Retinal pigment epithelial cell (primary cell): ENCODE data around the gene RASSF3.
"Not testable (repeated sequence)": the region's sequence is repeated elsewhere in the genome, so short reads cannot be mapped to it uniquely, and the experiment has no call there.

Experiments
- DNase-seq: peaks from one replicate; pipeline ENCODE4 v3.0.0-alpha.2; 2010; ENCODE audit warnings: low read depth
- H3K4me3 ChIP-seq: 2 replicates; pipeline ENCODE4 v1.5.1; 2011; ENCODE audit warnings: mild to moderate bottlenecking, low read length, control low read depth, moderate library complexity
- TF ChIP-seq, protein P1 (sequence below): conservative IDR thresholded peaks from 2 replicates; pipeline ENCODE4 v1.5.1; 2011; ENCODE audit warnings: low read depth, low read length, control low read depth, inconsistent platforms

Gene RASSF3

DNA sequence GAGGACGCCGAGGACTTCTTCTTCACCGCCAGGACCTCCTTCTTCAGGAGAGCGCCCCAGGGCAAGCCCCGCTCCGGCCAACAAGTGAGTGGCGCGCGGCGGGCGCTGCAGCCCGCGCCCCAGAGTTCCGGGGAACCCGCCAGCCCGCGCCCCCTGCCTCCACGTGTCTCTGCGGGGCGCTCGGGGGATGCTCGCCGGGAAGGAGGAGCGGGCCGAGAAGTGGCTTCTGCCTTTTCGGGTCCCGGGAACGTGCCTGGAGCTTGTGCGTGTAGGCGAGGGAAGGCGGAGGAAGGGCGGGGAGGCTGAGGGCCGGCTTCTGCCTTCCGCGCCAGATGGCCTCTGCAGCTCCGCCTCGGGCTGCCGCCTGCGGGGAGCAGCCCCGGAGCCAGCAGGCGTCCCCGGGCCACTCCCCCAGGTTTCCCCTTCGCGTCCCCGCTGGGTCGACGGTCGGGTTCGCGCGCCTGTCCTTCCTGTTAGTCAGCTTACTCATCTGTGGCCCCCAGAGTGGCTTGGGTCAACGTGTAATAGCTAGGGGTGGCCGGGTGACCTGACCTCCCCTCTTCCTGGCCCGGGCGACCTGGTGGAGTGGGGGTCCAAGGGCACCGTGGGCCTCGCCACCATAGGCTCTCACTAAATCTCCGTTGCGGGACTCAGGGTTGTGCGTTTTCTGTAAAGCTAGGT, 505 bp downstream of the RASSF3 start:
- TF ChIP-seq, protein P1, sequence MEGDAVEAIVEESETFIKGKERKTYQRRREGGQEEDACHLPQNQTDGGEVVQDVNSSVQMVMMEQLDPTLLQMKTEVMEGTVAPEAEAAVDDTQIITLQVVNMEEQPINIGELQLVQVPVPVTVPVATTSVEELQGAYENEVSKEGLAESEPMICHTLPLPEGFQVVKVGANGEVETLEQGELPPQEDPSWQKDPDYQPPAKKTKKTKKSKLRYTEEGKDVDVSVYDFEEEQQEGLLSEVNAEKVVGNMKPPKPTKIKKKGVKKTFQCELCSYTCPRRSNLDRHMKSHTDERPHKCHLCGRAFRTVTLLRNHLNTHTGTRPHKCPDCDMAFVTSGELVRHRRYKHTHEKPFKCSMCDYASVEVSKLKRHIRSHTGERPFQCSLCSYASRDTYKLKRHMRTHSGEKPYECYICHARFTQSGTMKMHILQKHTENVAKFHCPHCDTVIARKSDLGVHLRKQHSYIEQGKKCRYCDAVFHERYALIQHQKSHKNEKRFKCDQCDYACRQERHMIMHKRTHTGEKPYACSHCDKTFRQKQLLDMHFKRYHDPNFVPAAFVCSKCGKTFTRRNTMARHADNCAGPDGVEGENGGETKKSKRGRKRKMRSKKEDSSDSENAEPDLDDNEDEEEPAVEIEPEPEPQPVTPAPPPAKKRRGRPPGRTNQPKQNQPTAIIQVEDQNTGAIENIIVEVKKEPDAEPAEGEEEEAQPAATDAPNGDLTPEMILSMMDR = no peak
- peak overlapping the region; percentile 76 for H3K4me3 ChIP-seq
- no peak for DNase-seq

DNA sequence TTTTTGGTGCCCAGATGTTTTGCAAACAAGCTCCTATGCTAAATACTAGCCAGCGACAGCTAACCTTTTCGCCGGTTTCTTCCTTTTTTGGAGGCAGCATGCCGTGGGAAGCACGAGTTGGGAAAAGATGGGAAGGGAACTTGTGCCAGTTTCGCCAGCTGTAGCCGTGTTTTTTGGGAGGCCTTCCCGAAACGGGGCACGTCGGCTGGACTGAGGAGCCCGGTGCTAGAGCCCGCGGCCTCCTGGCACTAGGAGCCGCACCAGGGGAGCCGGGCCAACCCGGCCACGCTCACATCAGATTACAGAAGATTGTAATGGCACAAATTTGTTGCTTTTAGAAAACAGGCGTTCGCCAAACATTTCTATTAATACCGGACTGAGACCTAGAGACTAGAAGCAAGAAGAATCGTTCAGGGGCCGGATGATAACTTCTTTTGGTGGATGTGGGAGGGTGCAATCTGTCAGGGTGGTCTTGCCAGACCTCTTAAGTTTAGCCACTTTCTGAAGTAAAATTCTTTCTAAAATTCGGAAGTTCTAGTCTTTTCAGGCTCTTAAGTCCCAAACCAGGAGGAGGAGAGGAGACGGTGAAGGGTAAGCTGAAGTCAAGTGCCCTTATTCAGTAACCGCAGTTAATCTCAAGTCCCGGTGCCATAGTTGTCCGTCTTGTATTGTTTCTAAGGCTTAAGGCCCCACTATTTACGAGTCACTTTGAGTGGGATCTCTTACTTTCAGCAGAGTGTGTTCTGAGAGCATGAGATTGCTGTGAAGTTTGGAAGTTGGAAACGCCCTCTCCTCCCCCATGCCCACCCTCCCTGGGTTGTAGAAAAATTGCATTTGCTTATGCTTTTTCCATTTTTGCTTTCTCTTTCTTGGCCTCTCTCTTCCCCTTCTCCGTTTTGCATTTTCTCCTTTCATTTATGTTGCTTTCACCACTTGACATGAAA, 1.3 kb downstream of the RASSF3 start:
- TF ChIP-seq, protein P1 = no peak
- DNase-seq = no peak
- peak overlapping the region; percentile 76 for H3K4me3 ChIP-seq

DNA sequence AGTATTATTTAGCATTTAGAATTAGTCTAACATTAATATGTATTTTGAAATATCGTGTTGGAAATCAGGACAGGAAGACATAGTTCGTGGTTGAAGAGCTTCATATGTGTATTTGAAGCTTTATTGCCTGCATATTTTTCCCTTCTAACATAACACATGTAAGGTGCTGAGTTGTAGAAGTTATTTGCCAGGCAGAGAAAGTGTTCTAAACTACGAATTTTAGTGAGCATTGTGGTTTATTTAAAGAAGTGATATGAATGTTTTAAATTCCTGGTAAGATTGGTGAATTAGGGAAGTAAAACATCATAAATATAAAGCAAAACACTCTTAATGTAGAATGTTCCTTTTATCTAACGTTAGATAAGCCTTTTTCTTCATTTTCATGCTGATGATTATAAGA, 2.5 kb downstream of the RASSF3 start:
- TF ChIP-seq, protein P1 = no peak
- no peak for DNase-seq
- H3K4me3 ChIP-seq = no peak overlapping the region

DNA sequence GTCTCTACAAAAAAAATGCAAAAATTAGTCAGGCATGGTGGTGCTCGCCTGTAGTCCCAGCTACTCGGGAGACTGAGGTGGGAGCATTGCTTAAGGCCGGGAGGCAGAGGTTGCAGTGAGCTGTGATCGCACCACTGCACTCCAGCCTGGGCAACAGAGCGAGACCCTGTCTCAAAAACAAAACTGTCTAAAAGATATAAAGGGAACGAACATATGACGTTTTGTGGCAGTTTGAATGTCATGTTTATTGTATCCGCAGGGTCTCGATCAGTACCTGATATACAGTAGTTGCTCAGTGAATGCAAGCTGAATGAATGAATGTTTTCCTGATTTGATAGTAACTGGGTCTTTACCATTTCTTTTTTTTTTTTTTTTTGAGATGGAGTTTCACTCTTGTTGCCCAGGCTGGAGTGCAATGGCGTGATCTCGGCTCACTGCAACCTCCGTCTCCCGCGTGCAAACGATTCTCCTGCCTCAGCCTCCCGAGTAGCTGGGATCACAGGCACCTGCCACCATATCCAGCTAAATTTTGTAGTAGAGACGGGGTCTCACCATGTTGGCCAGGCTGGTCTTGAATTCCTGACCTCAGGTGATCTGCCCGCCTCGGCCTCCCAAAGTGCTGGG, 3.6 kb downstream of the RASSF3 start:
- not testable (repeated sequence) for H3K4me3 ChIP-seq, DNase-seq

DNA sequence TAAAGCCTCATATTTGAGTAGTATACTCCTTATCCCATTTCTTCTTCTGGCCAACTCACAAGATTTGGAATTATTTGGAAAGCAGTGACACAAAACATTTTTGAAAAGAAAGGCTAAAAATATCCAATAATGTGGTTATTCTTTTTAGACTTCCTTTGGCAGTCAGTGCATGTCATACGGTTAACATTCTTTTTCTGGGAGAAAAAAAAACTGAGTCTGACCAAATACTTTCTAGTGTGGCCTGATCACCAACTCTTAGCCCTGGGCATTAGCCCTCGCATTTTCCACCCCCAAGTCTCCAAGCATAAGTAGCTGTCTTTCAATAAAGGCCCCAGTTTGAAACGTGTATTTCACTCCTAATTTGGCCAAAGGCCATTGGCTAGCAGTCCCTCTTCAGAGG, 5.9 kb downstream of the RASSF3 start:
- H3K4me3 ChIP-seq = no peak overlapping the region

DNA sequence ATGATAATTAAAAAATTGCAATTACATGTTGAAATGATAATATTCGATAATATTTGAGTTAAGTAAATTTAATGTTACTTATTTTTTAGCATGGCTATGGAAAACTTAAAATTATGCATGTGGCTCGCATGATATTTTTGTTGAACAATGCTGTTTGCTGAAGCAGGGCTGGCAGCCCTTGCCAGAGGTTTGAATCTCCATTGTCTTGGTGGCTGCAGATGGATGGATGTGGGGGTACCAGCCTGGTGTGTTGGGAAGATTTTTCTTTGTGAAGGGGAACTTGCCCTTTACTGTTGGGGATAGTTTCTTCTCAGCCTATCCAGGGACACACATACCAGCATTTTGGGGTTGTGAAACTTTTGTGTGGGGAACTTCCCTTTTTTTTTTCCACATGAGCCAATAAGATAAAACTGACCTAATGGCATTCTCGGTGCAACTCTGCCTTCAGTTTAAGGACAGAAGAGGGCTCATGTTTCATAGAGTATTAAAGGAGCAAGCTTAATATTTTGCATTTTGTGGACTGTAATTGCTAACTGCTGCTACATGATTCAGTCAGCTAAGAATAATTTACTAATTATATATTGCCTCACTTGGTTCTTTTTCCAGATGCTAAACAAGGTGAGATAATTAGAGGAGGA, 8.8 kb downstream of the RASSF3 start:
- no peak overlapping the region for H3K4me3 ChIP-seq
- TF ChIP-seq, protein P1 = no peak
- DNase-seq = no peak

More for the DNA sequence above, 5.9 kb downstream of the RASSF3 start:
- DNase-seq = no peak
- TF ChIP-seq, protein P1 = no peak
